HepG2 (cell line): ENCODE results near the gene ST6GALNAC3. TPM values are rescaled to one million over a fixed set of nuclear protein-coding genes. Genes with fewer than 3 reads are reported as not detected.

Experiments used
- ATAC-seq: fragments of 200-7000 bp; cut with Tn5 transposase; 3 replicates; pipeline ENCODE4 v1.9.1; 2020; ENCODE audit warnings: mild to moderate bottlenecking, moderate library complexity
- BruUV-seq: library from RNA; stranded (reverse); fragments of 400-500 nt; replicated peaks from 2 replicates; lab custom pipeline; 2021; lab: Mats Ljungman, UMichigan
- CTCF ChIA-PET: fragments of 300-600 bp; formaldehyde crosslinking; extraction: SDS; loops from one replicate; lab custom pipeline; 2021; ENCODE audit warnings: low total read pairs, inconsistent platforms, low intra/inter-chr PET ratio; lab: Yijun Ruan, JAX
- POLR2A ChIA-PET: fragments of 350-600 bp; sonication (Branson Sonifier 250); formaldehyde crosslinking; loops from one replicate; lab custom pipeline; 2020; ENCODE audit warnings: antibody characterized with exemption, inconsistent platforms; lab: Yijun Ruan, JAX
- DNase-seq: peaks from one replicate; pipeline ENCODE4 v3.0.0-alpha.2; 2015; ENCODE audit warnings: low spot score
- FAIRE-seq: peaks from 3 replicates; lab custom pipeline; 2011; peaks lifted over from hg19 to GRCh38; lab: Jason Lieb, UNC
- H2AFZ ChIP-seq: one replicate; pipeline ENCODE4 v1.6.1; 2011; ENCODE audit warnings: low read length, inconsistent platforms
- H3K27ac ChIP-seq: fragments of 300-600 bp; 3 replicates; pipeline ENCODE4 v1.8.0; 2011; ENCODE audit warnings: mixed run types, mild to moderate bottlenecking, mixed read lengths, low read length, inconsistent platforms; ENCODE audit not compliant: insufficient read depth; ENCODE audit errors: extremely low read length
- H3K27me3 ChIP-seq, 2 experiments: fragments of 200-600 bp in 1 of 2; 2 replicates in 1 of 2; 3 replicates in 1 of 2; pipeline versions ENCODE4 v1.6.0 to v1.8.0; 2011; ENCODE audit warnings: low read length in 2 of 2, mild to moderate bottlenecking in 2 of 2, moderate library complexity in 2 of 2, inconsistent platforms in 1 of 2; ENCODE audit not compliant: insufficient read depth in 2 of 2, control insufficient read depth in 1 of 2
- H3K36me3 ChIP-seq, 2 experiments: fragments of 200-600 bp in 1 of 2; replicated peaks in 1 of 2; 2 replicates in 1 of 2; 3 replicates in 1 of 2; pipeline versions ENCODE4 v1.5.1 to v1.8.0; 2011; ENCODE audit warnings: low read length in 2 of 2, inconsistent platforms in 1 of 2; ENCODE audit not compliant: insufficient read depth in 2 of 2, control insufficient read depth in 1 of 2
- H3K4me1 ChIP-seq: 2 replicates; pipeline ENCODE4 v1.5.1; 2012; ENCODE audit warnings: low read length, inconsistent platforms; ENCODE audit not compliant: insufficient read depth
- H3K4me2 ChIP-seq: 2 replicates; pipeline ENCODE4 v1.6.0; 2011; ENCODE audit warnings: low read depth, low read length, inconsistent platforms
- H3K4me3 ChIP-seq, 3 experiments: fragments of 200-600 bp in 1 of 3; sonication (generic), shearing (Covaris generic) in 1 of 3; replicated peaks in 1 of 3; 2 replicates each; pipeline ENCODE4 v1.5.1; 2011 to 2016; ENCODE audit warnings: low read length in 3 of 3, inconsistent platforms in 2 of 3, low read depth in 2 of 3, mild to moderate bottlenecking in 2 of 3, control low read depth in 1 of 3, mixed read lengths in 1 of 3; ENCODE audit not compliant: insufficient read depth in 1 of 3
- H3K79me2 ChIP-seq: one replicate; pipeline ENCODE4 v1.6.1; 2011; ENCODE audit warnings: low read length, inconsistent platforms; ENCODE audit not compliant: insufficient read depth
- H3K9ac ChIP-seq: 2 replicates; pipeline ENCODE4 v1.6.0; 2011; ENCODE audit warnings: mild to moderate bottlenecking, low read depth, low read length, inconsistent platforms; ENCODE audit not compliant: insufficient read depth
- H3K9me3 ChIP-seq: 2 replicates; pipeline ENCODE4 v1.5.1; 2012; ENCODE audit warnings: mild to moderate bottlenecking, low read length
- H4K20me1 ChIP-seq: 2 replicates; pipeline ENCODE4 v1.6.0; 2011; ENCODE audit warnings: inconsistent platforms, mild to moderate bottlenecking, low read length, moderate library complexity; ENCODE audit not compliant: insufficient read depth
- CENPBD1 ChIP-seq: sonication (generic); formaldehyde crosslinking; IDR thresholded peaks from 2 replicates; pipeline ENCODE4 v1.8.0; 2022; ENCODE audit warnings: missing genetic modification reagents, low read depth, mild to moderate bottlenecking, borderline replicate concordance
- CERS6 ChIP-seq: sonication (generic); formaldehyde crosslinking; IDR thresholded peaks from 2 replicates; pipeline ENCODE4 v1.5.0; 2020; ENCODE audit warnings: missing genetic modification reagents
- EED ChIP-seq: sonication (generic); formaldehyde crosslinking; IDR thresholded peaks from 2 replicates; pipeline ENCODE4 v1.5.0; 2020; ENCODE audit warnings: mild to moderate bottlenecking, missing genetic modification reagents
- MBNL3 ChIP-seq: fragments of 250-450 bp; sonication (Bioruptor Pico); conservative IDR thresholded peaks from 2 replicates; pipeline ENCODE4 v1.8.0; 2022; ENCODE audit warnings: mild to moderate bottlenecking, inconsistent platforms
- NFIC ChIP-seq: IDR thresholded peaks from 2 replicates; pipeline ENCODE4 v1.6.1; 2012; ENCODE audit warnings: mild to moderate bottlenecking, low read length, inconsistent platforms
- RCOR2 ChIP-seq: IDR thresholded peaks from 2 replicates; pipeline ENCODE4 v1.6.1; 2016; ENCODE audit warnings: missing biosample characterization, missing genetic modification reagents
- TRIM22 ChIP-seq: fragments of 450-650 bp; IDR thresholded peaks from 2 replicates; pipeline ENCODE4 v1.6.1; 2017
- WIZ ChIP-seq: sonication (generic); formaldehyde crosslinking; IDR thresholded peaks from 2 replicates; pipeline ENCODE4 v1.5.1; 2020; ENCODE audit warnings: mild to moderate bottlenecking, missing genetic modification reagents
- ZBTB42 ChIP-seq: sonication (generic); formaldehyde crosslinking; IDR thresholded peaks from 2 replicates; pipeline ENCODE4 v1.5.0; 2020; ENCODE audit warnings: mild to moderate bottlenecking, missing genetic modification reagents
- ZNF101 ChIP-seq: sonication (generic); formaldehyde crosslinking; IDR thresholded peaks from 2 replicates; pipeline ENCODE4 v1.4.0; 2020; ENCODE audit warnings: mild to moderate bottlenecking, low read depth, missing genetic modification reagents, borderline replicate concordance
- ZNF891 ChIP-seq: sonication (generic); formaldehyde crosslinking; IDR thresholded peaks from 2 replicates; pipeline ENCODE4 v1.5.0; 2020; ENCODE audit warnings: mild to moderate bottlenecking, missing genetic modification reagents
- ZSCAN21 ChIP-seq: sonication (generic); formaldehyde crosslinking; IDR thresholded peaks from 2 replicates; pipeline ENCODE4 v1.8.0; 2022; ENCODE audit warnings: mild to moderate bottlenecking, missing genetic modification reagents, moderate library complexity, borderline replicate concordance
- ZZZ3 ChIP-seq: sonication (generic); formaldehyde crosslinking; IDR thresholded peaks from 2 replicates; pipeline ENCODE4 v1.4.0; 2020; ENCODE audit warnings: missing genetic modification reagents, mild to moderate bottlenecking, borderline replicate concordance
- WGBS: methylation state at CpG from one replicate; pipeline ENCODE4 v1.1.6; 2017; ENCODE audit warnings: low lambda C conversion rate; 5-methylcytosine and 5-hydroxymethylcytosine counted together
- in situ Hi-C: cut with HindIII; loops from 2 replicates; pipeline ENCODE4 v1.10.0; 2017; ENCODE audit warnings: low pct_unique_long_range_greater_than_20kb; ENCODE audit not compliant: extremely low pct_ligation_motif_present
- intact Hi-C: fragments of 100-400 bp; cut with micrococcal nuclease; formaldehyde crosslinking; loops from one replicate; pipeline ENCODE4 v1.10.0; 2022; ENCODE audit not compliant: unreplicated experiment
- polyA plus RNA-seq, 8 experiments: library from polyadenylated mRNA; depleted of rRNA in 3 of 8; stranded (reverse) in 7 of 8; unstranded in 1 of 8; fragments of >200 nt; fragmentation: Illumina TruSeq in 4 of 8; extraction: Trizol in 4 of 8; gene quantifications; 2 replicates each; pipeline versions ENCODE4 v1.2.1 to v1.2.3, GENCODE V29; 2011 to 2016; ENCODE audit warnings: low read depth in 4 of 8, missing spikeins in 1 of 8, mixed read lengths in 1 of 8; ENCODE audit not compliant: insufficient read depth in 1 of 8
- total RNA-seq, 5 experiments: library from RNA; depleted of rRNA; stranded (reverse); fragments of >200 nt; fragmentation: Illumina TruSeq; extraction: Trizol; gene quantifications; 2 replicates each; pipeline ENCODE4 v1.2.3, GENCODE V29; 2016; ENCODE audit warnings: low read depth in 1 of 5

The ST6GALNAC3 gene
- total and polyA plus RNA-seq, 2 of the 13 experiments (the other 11 are each of a cell fraction or from before 2014, with no cell fraction given): not detected

- no peaks in the 10 kb centered on the region for H3K4me1 ChIP-seq
These were observed 27.5 kb downstream of the ST6GALNAC3 start for GRCh38 chr1:76102046-76102445.

More at GRCh38 chr1:76102046-76102445, 27.5 kb downstream of the ST6GALNAC3 start:
- no peaks in the 10 kb centered on the region for H3K9me3 ChIP-seq
- TF ChIP-seq ZBTB42 (CRISPR knock-in tag) (no peak), RCOR2 (no peak), NFIC (no peak), CENPBD1 (CRISPR knock-in tag) (no peak), ZSCAN21 (CRISPR knock-in tag) (no peak), TRIM22 (no peak), WIZ (no peak), ZNF101 (CRISPR knock-in tag) (no peak), ZZZ3 (CRISPR knock-in tag) (no peak), EED (CRISPR knock-in tag) (no peak), ZNF891 (CRISPR knock-in tag) (no peak), MBNL3 (CRISPR knock-in tag) (no peak), CERS6 (CRISPR knock-in tag) (no peak)
- TF ChIP-seq, all 625 proteins: peak for 0
- DNase-seq (no peak), ATAC-seq (no peak), FAIRE-seq (no peak)
- Histone ChIP-seq H4K20me1 (no peaks in the 10 kb centered on the region), H3K4me3 (no peak overlapping the region), H2AFZ (no peak overlapping the region), H3K4me2 (no peak overlapping the region), H3K79me2 (no peaks in the 10 kb centered on the region), H3K9ac (no peak overlapping the region), H3K27me3 (no peaks in the 10 kb centered on the region), H3K27ac (no peak overlapping the region), H3K36me3 (no peaks in the 10 kb centered on the region)
- WGBS: 3% methylated on average over 1 of the region's 1 CpG
- ChIA-PET CTCF (no interaction called here), POLR2A (no interaction called here)
- in situ Hi-C loops: no loop called here
- no TSS peak for BruUV-seq
- intact Hi-C loops: no loop called here
